Measurements from ENCODE around the gene C6orf47. TPM values are rescaled to one million over a fixed set of nuclear protein-coding genes. Genes with fewer than 3 reads are reported as not detected.

C6orf47 gene
- total RNA-seq, 4 donors from 2014 or later = 6.2 to 31.9 (median 24.6) TPM

DNA sequence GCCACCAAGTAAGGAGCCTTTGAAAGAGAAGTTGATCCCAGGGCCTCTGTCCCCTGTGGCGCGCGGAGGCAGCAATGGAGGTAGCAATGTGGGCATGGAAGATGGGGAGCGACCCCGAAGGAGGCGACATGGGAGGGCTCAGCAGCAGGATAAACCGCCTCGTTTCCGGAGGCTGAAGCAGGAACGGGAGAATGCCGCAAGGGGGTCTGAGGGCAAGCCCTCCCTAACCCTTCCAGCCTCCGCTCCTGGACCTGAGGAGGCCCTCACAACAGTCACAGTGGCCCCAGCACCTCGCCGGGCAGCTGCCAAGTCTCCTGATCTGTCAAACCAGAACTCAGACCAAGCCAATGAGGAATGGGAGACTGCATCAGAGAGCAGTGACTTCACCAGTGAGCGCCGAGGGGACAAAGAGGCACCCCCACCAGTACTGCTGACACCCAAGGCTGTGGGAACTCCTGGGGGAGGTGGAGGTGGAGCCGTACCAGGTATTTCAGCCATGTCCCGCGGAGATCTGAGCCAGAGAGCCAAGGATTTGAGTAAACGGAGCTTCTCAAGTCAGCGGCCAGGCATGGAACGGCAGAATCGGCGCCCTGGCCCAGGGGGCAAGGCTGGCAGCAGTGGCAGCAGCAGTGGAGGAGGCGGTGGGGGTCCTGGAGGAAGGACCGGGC is 28.2 kb downstream of the C6orf47 start:
- no peak for DNase-seq
- Histone ChIP-seq H3K27me3 (no peaks in the 10 kb centered on the region), H3K36me3 (no peaks in the 10 kb centered on the region), H3K9me3 (no peaks in the 10 kb centered on the region), H3K27ac (no peak overlapping the region), H3K4me3 (no peak overlapping the region), H3K4me1 (no peaks in the 10 kb centered on the region)
- TF ChIP-seq, protein P1, sequence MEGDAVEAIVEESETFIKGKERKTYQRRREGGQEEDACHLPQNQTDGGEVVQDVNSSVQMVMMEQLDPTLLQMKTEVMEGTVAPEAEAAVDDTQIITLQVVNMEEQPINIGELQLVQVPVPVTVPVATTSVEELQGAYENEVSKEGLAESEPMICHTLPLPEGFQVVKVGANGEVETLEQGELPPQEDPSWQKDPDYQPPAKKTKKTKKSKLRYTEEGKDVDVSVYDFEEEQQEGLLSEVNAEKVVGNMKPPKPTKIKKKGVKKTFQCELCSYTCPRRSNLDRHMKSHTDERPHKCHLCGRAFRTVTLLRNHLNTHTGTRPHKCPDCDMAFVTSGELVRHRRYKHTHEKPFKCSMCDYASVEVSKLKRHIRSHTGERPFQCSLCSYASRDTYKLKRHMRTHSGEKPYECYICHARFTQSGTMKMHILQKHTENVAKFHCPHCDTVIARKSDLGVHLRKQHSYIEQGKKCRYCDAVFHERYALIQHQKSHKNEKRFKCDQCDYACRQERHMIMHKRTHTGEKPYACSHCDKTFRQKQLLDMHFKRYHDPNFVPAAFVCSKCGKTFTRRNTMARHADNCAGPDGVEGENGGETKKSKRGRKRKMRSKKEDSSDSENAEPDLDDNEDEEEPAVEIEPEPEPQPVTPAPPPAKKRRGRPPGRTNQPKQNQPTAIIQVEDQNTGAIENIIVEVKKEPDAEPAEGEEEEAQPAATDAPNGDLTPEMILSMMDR (IDR thresholded peaks at IDR 0.05) = no peak
- TF ChIP-seq POLR2A (IDR thresholded peaks at IDR 0.05) = no peak
- intact Hi-C loops (cut with DNase I; ENCODE audit: low total_unique reads) = no loop called here

DNA sequence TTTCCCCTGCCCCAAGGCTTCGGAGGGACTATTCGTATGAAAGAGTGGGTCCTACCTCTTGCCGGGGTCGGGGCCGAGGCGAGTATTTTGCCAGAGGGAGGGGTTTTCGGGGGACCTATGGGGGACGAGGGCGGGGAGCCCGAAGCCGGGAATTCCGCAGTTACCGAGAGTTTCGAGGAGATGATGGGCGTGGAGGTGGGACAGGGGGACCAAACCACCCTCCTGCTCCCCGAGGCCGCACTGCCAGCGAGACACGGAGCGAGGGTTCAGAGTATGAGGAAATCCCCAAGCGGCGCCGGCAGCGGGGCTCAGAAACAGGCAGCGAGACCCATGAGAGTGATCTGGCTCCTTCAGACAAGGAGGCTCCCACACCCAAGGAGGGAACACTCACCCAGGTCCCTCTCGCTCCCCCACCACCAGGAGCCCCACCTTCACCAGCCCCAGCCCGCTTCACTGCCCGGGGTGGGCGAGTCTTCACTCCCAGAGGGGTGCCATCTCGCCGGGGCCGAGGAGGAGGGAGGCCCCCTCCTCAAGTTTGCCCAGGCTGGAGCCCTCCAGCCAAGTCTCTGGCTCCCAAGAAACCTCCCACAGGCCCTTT is 28.8 kb downstream of the C6orf47 start:
- intact Hi-C loops (cut with DNase I; ENCODE audit: low total_unique reads) = no loop called here
- TF ChIP-seq POLR2A (IDR thresholded peaks at IDR 0.05) = no peak
- TF ChIP-seq, protein P1 (IDR thresholded peaks at IDR 0.05) = no peak
- Histone ChIP-seq H3K9me3 (no peaks in the 10 kb centered on the region), H3K27me3 (no peaks in the 10 kb centered on the region), H3K4me3 (no peak overlapping the region), H3K36me3 (no peaks in the 10 kb centered on the region), H3K27ac (no peak overlapping the region), H3K4me1 (no peaks in the 10 kb centered on the region)
- no peak for DNase-seq

DNA sequence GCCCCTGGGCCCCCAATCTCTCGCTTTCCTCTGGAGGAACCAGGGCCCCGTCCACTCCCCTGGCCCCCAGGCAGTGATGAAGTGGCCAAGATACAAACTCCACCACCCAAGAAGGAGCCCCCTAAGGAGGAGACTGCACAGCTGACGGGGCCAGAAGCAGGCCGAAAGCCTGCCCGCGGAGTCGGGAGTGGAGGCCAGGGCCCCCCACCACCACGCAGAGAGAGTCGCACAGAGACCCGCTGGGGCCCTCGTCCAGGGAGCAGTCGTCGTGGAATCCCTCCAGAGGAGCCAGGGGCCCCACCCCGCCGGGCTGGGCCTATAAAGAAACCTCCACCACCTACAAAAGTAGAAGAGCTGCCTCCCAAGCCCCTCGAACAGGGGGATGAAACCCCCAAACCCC is 29.4 kb downstream of the C6orf47 start:
- H3K36me3 ChIP-seq = no peaks in the 10 kb centered on the region
- no peaks in the 10 kb centered on the region for H3K4me1 ChIP-seq

DNA sequence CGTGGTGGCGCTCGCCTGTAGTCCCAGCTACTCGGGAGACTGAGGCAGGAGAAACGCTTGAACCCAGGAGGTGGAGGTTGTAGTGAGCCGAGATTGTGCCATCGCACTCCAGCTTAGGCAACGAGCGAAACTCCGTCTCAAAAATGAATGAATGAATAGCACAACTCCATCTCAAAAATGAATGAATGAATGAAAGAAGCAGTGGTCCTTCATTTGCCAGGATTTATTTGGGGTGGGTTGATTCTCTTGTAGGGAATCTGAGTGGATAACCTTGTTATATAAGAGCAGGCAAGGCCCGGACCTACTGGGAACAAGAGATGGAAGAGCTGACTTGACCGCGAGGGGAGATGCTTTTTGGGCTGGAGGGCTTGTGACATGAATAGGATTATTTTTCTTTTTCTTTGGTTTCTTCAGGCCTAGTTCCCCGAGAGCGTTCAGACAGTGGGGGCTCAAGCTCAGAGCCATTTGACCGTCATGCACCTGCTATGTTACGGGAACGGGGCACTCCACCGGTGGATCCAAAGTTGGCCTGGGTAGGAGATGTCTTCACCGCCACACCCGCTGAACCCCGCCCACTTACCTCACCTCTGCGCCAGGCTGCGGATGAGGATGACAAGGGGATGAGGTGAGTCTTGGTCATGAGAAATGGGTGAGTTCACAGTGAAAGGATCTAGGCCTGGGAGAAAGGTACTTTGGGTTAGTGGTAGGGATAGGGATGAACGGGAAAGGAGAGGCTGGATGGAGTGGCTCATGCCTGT is 30.2 kb downstream of the C6orf47 start:
- DNase-seq = no peak
- no peaks in the 10 kb centered on the region for H3K36me3 ChIP-seq
- H3K27ac ChIP-seq = no peak overlapping the region
- H3K9me3 ChIP-seq = no peaks in the 10 kb centered on the region
- intact Hi-C loops (cut with DNase I; ENCODE audit: low total_unique reads) = no loop called here
- H3K27me3 ChIP-seq = no peaks in the 10 kb centered on the region
- TF ChIP-seq, protein P1 (IDR thresholded peaks at IDR 0.05) = no peak
- no peak for TF ChIP-seq POLR2A (IDR thresholded peaks at IDR 0.05)
- H3K4me1 ChIP-seq = no peaks in the 10 kb centered on the region
- no peak overlapping the region for H3K4me3 ChIP-seq

More for the DNA sequence above, 29.4 kb downstream of the C6orf47 start:
- Histone ChIP-seq H3K4me3 (no peak overlapping the region), H3K9me3 (no peaks in the 10 kb centered on the region), H3K27ac (no peak overlapping the region), H3K27me3 (no peaks in the 10 kb centered on the region)
- DNase-seq = no peak
- no peak for TF ChIP-seq POLR2A (IDR thresholded peaks at IDR 0.05)
- TF ChIP-seq, protein P1 (IDR thresholded peaks at IDR 0.05) = no peak
- intact Hi-C loops (cut with DNase I; ENCODE audit: low total_unique reads) = no loop called here

DNA sequence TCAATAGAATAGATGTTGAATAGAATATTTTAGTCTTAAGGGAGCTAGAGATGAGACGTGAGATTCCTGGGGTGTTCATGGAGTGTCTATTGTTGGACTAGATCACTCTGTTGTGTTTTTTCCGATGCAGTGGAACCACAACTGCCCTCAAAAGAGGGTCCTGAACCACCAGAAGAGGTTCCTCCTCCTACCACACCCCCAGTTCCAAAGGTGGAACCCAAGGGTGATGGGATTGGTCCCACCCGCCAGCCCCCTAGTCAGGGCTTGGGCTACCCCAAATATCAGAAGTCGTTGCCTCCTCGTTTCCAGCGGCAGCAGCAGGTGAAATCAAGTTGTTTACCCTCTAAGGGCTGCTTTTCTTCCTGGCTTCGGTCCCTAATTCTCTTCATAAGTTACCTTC is 31.6 kb downstream of the C6orf47 start:
- H3K36me3 ChIP-seq = no peaks in the 10 kb centered on the region
- TF ChIP-seq, protein P1 (IDR thresholded peaks at IDR 0.05) = no peak
- no peak for TF ChIP-seq POLR2A (IDR thresholded peaks at IDR 0.05)
- intact Hi-C loops (cut with DNase I; ENCODE audit: low total_unique reads) = no loop called here

More for the DNA sequence above, 31.6 kb downstream of the C6orf47 start:
- Histone ChIP-seq H3K9me3 (no peaks in the 10 kb centered on the region), H3K4me1 (no peaks in the 10 kb centered on the region), H3K27ac (no peak overlapping the region), H3K27me3 (no peaks in the 10 kb centered on the region), H3K4me3 (no peak overlapping the region)
- DNase-seq = no peak

Data from uterus (tissue), 4 donors.